ENCODE data around the gene PTPRE. TPM values are rescaled to one million over a fixed set of nuclear protein-coding genes. Genes with fewer than 3 reads are reported as not detected.
A peak's percentile ranks its signal among the peaks of the same experiment; 100 is the strongest.

PTPRE gene
- total RNA-seq, 2 donors from 2014 or later: 26.9 to 36.1 TPM

DNA sequence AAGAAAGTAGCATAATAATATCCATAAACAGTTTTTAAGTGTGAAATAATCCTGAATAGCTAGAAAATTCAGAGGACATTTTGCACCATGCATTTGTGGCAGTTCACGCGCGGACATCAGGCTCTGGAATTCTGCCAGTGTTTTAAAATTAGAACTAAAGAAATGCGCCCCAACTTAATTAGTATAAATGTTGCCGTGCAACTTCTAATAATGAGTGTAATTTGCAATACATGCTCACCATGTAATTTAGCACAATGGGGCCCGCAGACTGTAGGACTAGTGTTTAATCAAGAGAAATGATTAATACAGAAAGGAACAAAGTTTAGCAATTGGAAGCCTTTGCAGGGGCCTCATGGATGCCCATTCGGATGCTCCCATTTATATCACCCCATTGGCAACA is 96.6 kb downstream of the PTPRE start:
- intact Hi-C loops (cut with DNase I, micrococcal nuclease): no loop called here
- DNase-seq: no peak
- ATAC-seq: no peak

GRCh38 chr10:128005858-128006257 is 99.0 kb downstream of the PTPRE start:
- no peak for ATAC-seq
- DNase-seq: no peak
- intact Hi-C loops (cut with DNase I, micrococcal nuclease): no loop called here

GRCh38 chr10:128007056-128007455 is 100.2 kb downstream of the PTPRE start:
- intact Hi-C loops (cut with DNase I, micrococcal nuclease): no loop called here
- DNase-seq (no peak), ATAC-seq (no peak)

GRCh38 chr10:128007971-128008370 is 101.1 kb downstream of the PTPRE start:
- DNase-seq: no peak
- no peak for ATAC-seq
- intact Hi-C loops (cut with DNase I, micrococcal nuclease): no loop called here

DNA sequence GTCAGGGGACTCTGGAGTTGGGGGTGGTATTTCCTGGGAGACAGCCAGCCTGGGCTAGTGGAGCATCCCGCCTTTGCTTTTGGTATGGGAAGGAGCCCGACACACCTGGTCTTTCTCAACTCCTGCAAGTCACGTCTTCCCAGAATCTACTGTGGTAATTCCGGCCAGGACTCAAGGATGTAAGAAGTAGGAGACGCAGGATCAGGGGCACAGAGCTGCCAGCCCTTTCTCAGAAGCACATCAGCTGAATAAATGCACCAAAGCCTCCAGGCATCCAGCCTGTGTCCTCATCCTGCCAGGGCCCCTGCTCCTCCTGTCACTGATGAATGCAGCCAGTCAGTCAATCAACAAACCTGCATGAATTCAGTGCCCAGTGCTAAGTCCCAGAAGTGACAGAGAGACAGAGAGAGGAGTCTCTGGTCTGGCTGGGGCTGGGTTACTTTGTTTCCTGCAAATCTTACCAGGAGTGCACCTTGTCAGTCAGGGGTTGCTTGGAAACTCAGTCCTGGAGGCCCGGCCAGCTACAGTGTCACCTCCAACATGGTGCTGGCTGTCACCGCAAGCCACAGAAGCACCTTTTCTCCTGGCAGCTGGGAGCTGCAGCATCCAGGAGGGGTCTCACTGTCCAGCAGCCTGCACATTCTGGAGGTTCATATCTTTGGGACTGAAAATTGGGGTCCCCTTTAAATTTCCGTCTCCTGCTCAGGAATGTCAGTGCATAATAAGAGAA is 101.8 kb downstream of the PTPRE start:
- ATAC-seq (no peak), DNase-seq (no peak)
- intact Hi-C loops (cut with DNase I, micrococcal nuclease): no loop called here

- intact Hi-C loops (cut with DNase I, micrococcal nuclease): loop anchor here (5.0 to 10.0 kb wide), 2 partner anchors 102 to 105 kb away; partner anchors contain the start of gene PTPRE (in 2 of the 2)
- DNase-seq: no peak
- no peak for ATAC-seq
These were observed 102.6 kb downstream of the PTPRE start for GRCh38 chr10:128009372-128010126.

- ATAC-seq: peak; percentile 85
- intact Hi-C loops (cut with DNase I, micrococcal nuclease): loop anchor here (5.0 to 10.0 kb wide), 2 partner anchors 104 to 107 kb away; partner anchors contain the start of gene PTPRE (in 2 of the 2)
- peak; percentile 62 to 84 for DNase-seq
These were observed 104.4 kb downstream of the PTPRE start for GRCh38 chr10:128011059-128011979.

GRCh38 chr10:128013626-128014025 is 106.7 kb downstream of the PTPRE start:
- no peak for ATAC-seq
- intact Hi-C loops (cut with DNase I, micrococcal nuclease): loop anchor here (5.0 to 10.0 kb wide), 2 partner anchors 106 to 109 kb away; partner anchors contain the start of gene PTPRE (in 2 of the 2)
- DNase-seq: no peak

DNA sequence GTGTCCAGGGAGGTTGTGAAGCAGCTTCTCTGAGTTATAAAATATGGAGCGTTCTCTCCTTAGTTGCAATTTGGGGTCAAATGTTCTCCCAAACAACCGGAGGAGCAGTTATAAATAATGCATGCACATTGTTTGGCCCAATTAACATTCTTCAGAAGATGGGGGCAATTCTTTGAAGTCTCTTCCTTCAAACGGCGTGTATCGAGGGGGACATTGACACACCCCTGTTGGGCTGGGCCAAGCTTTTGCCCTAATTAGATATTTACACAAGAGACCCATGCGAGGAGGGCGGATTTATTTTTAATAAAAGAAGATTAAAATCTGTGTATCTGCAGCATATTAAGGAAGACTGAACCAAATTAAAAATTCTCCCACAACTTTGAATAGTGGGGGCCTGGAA is 107.3 kb downstream of the PTPRE start:
- no peak for DNase-seq
- intact Hi-C loops (cut with DNase I, micrococcal nuclease): loop anchor here (5.0 to 10.0 kb wide), 2 partner anchors 107 to 109 kb away; partner anchors contain the start of gene PTPRE (in 2 of the 2)
- ATAC-seq: no peak

DNA sequence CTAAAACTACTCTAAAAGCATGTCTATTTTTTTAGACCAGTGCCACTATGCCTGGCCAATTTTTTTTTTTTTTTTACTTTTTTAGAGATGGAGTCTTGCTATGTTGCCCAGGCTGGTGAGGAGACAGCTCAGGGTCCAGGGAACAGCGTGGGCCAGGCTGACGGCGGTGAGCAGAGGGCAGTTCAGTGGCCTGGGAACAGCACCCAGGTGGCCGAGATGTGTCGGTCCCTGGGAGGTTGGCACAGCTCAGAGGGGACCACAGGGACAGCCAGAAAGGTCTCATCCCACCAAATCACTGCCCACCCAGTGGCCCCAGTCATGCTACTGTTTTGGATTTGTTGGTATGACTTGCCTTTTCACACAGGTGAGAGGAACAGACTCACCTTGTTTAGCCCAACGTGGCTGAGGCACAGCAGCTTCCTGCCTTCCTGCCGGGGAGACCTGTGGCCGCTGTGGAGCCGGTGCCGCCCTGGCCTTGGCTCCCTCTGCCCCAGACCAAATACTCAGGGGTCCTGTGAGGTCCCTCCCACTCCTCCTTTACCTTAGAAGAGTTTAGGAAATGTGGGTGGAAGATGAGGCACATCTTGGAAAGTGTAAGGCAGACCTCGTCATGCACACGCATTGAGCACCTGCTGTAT is 109.6 kb downstream of the PTPRE start:
- DNase-seq: no peak
- intact Hi-C loops (cut with DNase I, micrococcal nuclease): loop anchor here in 1 of 2 donors (10.0 kb wide), 1 partner anchor 112 kb away; the partner anchor contains the start of gene PTPRE

GRCh38 chr10:128017822-128018221 is 110.9 kb downstream of the PTPRE start:
- ATAC-seq: no peak
- intact Hi-C loops (cut with DNase I, micrococcal nuclease): loop anchor here in 1 of 2 donors (10.0 kb wide), 1 partner anchor 113 kb away; the partner anchor contains the start of gene PTPRE
- DNase-seq: no peak

More for the DNA sequence above, 109.6 kb downstream of the PTPRE start:
- no peak for ATAC-seq

DNA sequence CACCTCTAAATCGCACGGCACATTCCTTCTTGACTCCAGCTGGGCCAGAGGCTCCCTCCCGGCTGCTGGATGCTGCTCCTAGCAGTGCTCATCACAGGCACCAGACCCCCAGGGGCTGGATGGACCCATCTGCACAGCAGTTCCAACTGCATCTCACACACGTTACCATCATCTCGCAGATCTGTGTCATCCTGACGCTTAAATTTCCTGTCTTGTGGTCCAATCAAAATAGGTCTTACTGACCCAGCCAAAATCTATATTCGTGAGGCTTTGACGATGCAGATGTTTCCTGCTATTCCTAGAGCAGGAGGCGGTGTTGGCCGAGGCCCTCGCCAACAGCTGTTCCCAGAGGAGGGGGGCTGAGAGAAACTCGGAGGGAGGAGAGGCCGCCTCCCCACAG is 111.3 kb downstream of the PTPRE start:
- DNase-seq (no peak), ATAC-seq (no peak)
- intact Hi-C loops (cut with DNase I, micrococcal nuclease): loop anchor here in 1 of 2 donors (10.0 kb wide), 1 partner anchor 113 kb away; the partner anchor contains the start of gene PTPRE

GRCh38 chr10:128018691-128019090 is 111.8 kb downstream of the PTPRE start:
- DNase-seq (no peak), ATAC-seq (no peak)
- intact Hi-C loops (cut with DNase I, micrococcal nuclease): loop anchor here in 1 of 2 donors (10.0 kb wide), 1 partner anchor 114 kb away; the partner anchor contains the start of gene PTPRE

- ATAC-seq (no peak), DNase-seq (no peak)
- intact Hi-C loops (cut with DNase I, micrococcal nuclease): no loop called here
These were observed 115.6 kb downstream of the PTPRE start for GRCh38 chr10:128022261-128023196.

DNA sequence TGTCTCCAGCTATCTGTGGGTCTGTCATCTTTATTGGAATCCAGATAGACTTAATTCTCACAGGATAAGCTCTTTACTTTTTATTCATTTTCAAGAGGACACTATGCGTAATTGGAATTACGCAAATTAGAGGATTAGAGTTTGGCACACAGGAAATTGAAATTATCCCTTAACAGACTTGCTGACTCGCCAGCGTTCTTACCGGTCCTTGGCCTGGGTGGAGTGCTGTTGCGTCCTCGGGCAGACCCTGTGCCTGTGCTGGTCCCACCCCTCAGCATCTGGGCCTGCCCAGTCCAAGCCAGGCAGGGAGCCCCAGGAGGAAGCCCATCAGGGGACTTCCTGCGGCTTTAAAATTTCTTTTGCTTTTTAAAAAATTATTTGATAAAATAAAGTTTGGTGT is 117.5 kb downstream of the PTPRE start:
- DNase-seq (no peak), ATAC-seq (no peak)
- intact Hi-C loops (cut with DNase I, micrococcal nuclease): no loop called here

DNA sequence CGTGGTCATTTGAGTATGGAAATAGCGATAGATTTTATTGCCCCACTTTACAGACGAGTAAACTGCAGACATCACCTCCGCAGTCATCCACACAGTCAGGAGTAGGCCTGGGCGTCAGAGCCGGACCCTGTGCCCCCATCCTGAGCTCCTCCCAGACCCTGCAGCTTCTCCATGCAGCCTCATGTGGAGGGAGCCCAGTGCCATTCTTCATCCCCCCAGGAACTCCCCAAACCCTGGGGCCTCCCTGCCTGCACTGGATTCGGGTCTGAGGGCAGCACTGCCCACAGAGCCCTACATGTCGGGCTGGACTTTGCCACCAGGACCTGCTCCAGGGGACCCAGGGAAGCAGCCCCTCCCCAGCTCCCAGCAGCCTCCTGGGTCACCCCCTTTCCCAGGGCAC is 118.5 kb downstream of the PTPRE start:
- intact Hi-C loops (cut with DNase I, micrococcal nuclease): no loop called here
- DNase-seq (no peak), ATAC-seq (no peak)

DNA sequence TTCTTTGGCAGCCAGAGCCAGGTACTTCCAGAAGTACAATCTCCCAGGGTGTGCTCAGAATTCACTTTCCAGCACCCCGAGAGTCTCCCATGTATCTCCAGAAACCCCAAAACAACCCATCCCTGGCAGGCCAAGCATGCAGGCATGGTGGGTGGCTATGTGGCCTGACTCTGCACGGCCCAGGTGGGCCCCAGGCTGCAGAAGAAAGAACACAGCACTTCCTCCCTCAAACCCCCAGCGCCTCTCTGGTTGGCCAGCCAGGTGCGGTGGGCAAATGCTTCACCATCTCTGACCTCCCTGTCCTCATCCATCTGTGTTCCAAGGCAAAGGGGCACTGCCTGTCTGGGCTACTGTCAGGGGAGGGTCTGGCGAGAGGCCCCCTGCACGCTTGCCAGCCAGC is 119.0 kb downstream of the PTPRE start:
- intact Hi-C loops (cut with DNase I, micrococcal nuclease): no loop called here
- no peak for DNase-seq
- ATAC-seq: no peak

Data from left colon (tissue), 2 donors.